ENCODE measurements around the gene USP31.

DNA sequence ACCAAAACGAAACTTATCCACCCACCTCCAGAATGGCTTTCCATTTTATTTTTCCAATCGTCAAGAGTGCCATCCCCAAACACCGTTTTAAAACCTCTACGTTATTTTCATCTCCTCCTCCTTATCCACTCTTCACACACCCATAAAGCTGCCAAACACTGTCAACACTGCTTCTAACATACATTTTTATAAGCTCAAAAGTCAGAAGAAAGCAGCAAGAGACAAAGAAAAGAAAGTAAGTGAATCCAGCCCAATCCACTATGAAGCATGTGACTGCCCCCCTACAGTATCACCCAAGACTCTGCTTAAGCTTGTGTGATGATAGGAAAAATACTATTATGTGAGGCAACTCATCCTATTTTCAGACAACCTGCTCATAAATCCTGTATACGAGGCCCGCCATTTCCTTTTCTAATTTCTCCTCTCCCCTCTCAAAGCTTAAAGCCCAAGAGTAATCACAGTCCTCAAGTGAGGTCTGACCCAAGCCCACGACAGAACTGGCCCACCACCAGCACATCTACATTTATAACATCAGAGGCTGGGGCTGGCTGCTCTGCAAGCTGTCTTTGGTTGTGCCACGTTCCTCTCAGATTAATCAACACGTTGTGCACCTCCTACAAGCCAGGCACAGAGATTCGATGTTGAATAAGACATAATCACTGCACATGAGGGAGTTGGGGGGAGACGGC lies 16.3 kb downstream of the USP31 start:
- TF ChIP-seq, protein P1, sequence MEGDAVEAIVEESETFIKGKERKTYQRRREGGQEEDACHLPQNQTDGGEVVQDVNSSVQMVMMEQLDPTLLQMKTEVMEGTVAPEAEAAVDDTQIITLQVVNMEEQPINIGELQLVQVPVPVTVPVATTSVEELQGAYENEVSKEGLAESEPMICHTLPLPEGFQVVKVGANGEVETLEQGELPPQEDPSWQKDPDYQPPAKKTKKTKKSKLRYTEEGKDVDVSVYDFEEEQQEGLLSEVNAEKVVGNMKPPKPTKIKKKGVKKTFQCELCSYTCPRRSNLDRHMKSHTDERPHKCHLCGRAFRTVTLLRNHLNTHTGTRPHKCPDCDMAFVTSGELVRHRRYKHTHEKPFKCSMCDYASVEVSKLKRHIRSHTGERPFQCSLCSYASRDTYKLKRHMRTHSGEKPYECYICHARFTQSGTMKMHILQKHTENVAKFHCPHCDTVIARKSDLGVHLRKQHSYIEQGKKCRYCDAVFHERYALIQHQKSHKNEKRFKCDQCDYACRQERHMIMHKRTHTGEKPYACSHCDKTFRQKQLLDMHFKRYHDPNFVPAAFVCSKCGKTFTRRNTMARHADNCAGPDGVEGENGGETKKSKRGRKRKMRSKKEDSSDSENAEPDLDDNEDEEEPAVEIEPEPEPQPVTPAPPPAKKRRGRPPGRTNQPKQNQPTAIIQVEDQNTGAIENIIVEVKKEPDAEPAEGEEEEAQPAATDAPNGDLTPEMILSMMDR (IDR thresholded peaks at IDR 0.05; ENCODE audit: borderline replicate concordance, extremely low read depth, low read length, poor library complexity, severe bottlenecking), result no peak
- TF ChIP-seq EZH2 (IDR thresholded peaks at IDR 0.05; ENCODE audit: borderline replicate concordance, low read depth, low read length, severe bottlenecking), result no peak
